Stimulated activated CD4-positive, alpha-beta T cell treated with anti-CD3 and anti-CD28 coated beads, Interleukin-15, amount 100 ng/mL, for 48 hours (primary cell): Measurements from ENCODE around the gene ABAT.

Experiments
- DNase-seq, 2 donors: peaks; one replicate each; pipeline ENCODE4 v3.0.0-alpha.2; 2020; ENCODE audit warnings: low read depth in 2 of 2

The ABAT gene

GRCh38 chr16:8818504-8819270 is 144.3 kb downstream of the ABAT start:
- no peak for DNase-seq

GRCh38 chr16:8819411-8820034 is 145.1 kb downstream of the ABAT start:
- DNase-seq, result no peak

GRCh38 chr16:8822403-8822802 is 148.0 kb downstream of the ABAT start:
- DNase-seq, result no peak

- no peak for DNase-seq
These were observed 152.0 kb downstream of the ABAT start for GRCh38 chr16:8826278-8826879.

- no peak for DNase-seq
These were observed 154.2 kb downstream of the ABAT start for GRCh38 chr16:8828541-8829165.

GRCh38 chr16:8831450-8831849 is 157.0 kb downstream of the ABAT start:
- no peak for DNase-seq

- DNase-seq, result no peak
These were observed 157.7 kb downstream of the ABAT start for GRCh38 chr16:8831871-8832716.

- DNase-seq, result no peak
These were observed 158.3 kb downstream of the ABAT start for GRCh38 chr16:8832717-8833105.
